ENCODE results near the gene YIF1A. TPM values are rescaled to one million over a fixed set of nuclear protein-coding genes. Genes with fewer than 3 reads are reported as not detected.

Gene YIF1A
- total RNA-seq, 4 donors from 2014 or later, result 39.4 to 79.3 (median 64.5) TPM

DNA sequence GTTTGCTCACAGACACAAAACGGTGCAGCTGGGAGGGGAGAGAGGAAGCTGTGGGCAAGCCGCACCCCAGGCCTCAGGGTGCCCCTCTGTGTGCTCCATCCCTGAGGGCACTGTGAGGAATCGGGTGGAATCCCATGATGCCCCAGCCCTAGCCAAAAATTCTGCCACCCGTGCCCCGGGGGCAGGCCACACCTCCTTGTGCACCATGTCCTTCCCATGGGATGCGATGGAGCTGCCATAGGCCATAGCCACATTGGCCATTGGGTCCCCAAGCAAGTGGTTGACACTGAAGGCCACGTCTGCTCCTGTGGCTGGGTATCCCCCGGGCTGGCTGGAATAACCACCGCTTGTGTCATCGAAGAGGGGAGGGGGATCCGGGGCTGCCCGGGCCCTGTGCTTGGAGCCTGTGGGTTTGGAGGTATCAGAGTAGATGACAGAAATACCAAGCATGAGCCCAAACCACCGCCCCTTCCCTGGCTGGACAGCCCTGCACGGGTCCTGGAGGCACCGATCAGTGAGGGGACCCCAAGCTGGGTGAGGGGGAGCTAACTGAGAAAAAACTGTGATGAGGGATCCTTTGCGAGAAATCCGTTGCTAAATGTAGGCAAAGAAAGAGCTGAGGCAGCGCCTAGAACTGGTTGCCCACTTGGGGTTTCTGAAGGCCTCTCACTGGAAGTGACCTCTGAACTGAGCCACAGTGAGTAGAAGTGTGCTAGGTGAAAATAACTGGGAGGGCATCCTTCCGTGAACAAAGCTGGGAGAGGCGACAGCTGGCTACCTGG, 863 bp downstream of the YIF1A start:
- H3K36me3 ChIP-seq, result peaks cover 0 to 32% of the 10 kb centered on the region in 2 donors
- WGBS, 2 donors (ENCODE audit: low coverage in 1 of 2), result 0% methylated on average over 3 to 5 of the region's 20 CpGs
- TF ChIP-seq POLR2AphosphoS5 (IDR thresholded peaks at IDR 0.05) (no peak), EP300 (IDR thresholded peaks at IDR 0.05) (no peak), CTCF (IDR thresholded peaks at IDR 0.05) (no peak)
- peak overlapping the region; percentile 90 to 98 (median 96) for H3K27ac ChIP-seq
- no peak for ATAC-seq
- peaks cover 0 to 67% (median 12%) of the 10 kb centered on the region in 3 donors for H3K4me1 ChIP-seq
- peaks cover 21% of the 10 kb centered on the region for H3K27me3 ChIP-seq
- H3K9me3 ChIP-seq, result no peaks in the 10 kb centered on the region
- H3K4me3 ChIP-seq, result peak overlapping the region; percentile 70 to 96

DNA sequence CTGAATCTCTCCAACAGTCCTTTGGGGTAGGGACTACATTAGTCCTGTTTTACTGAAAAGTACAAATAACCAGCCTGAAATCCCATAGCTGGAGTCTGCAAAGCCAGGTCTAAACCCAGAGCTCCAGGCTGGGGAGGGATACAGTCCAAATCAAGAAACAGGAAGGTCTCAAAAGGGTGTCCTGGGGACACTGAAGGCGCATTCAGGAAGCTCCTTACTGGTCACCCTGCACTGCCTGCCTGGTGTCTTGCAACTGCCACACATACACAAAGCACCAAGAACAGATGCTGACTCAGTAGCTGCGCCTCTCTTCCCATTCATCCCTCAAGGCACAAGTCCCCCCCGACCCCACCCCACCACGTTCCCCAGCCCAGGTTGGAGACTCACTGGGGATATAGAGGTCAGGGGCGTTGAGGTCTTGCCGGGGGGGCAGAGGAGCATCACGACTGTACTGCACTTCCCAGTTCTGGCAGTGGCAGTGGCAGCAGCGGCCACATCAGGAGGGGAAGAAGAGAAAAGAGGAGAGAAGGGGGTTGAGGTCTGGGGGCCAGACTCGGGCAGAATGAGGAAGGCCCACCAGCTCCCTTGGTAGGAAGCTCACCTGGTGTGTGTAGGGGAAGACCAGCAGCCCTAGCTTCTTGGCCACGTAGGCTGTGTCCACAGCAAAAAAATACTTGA, 1.6 kb downstream of the YIF1A start:
- Histone ChIP-seq H3K4me3 (no peak overlapping the region), H3K9me3 (no peaks in the 10 kb centered on the region), H3K27ac (peak overlapping the region in 1 of 4 donors; percentile 96), H3K27me3 (peaks cover 14% of the 10 kb centered on the region), H3K36me3 (peaks cover 0 to 32% of the 10 kb centered on the region in 2 donors), H3K4me1 (peaks cover 0 to 72% (median 16%) of the 10 kb centered on the region in 3 donors)
- 70 to 100% methylated on average over 2 of the region's 10 CpGs for WGBS, 2 donors (ENCODE audit: low coverage in 1 of 2)
- TF ChIP-seq CTCF (IDR thresholded peaks at IDR 0.05), result no peak
- no peak for TF ChIP-seq POLR2AphosphoS5 (IDR thresholded peaks at IDR 0.05)
- TF ChIP-seq EP300 (IDR thresholded peaks at IDR 0.05), result no peak
- no peak for TF ChIP-seq POLR2A (IDR thresholded peaks at IDR 0.05)
- no peak for ATAC-seq

DNA sequence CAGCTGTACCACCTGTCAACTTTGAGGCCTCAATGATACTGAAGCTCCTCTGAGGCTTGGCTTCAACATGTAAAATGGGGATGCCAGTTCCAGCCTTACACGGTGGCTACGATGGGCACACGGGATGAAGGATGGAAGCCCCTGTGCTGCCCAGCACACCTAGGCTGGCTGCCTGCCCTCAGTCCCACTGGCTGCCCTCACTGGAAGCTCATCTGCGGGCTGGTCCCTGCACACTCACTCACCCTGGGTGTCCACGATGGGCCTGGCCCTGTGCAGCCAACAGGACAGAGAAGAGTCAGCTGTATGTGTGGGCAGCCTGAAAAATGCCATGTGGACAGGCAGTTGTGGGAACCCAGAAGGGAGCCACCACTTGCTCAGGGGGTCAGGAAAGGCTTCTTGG, 2.2 kb downstream of the YIF1A start:
- Histone ChIP-seq H3K4me3 (no peak overlapping the region), H3K4me1 (peaks cover 0 to 72% (median 11%) of the 10 kb centered on the region in 3 donors), H3K27ac (no peak overlapping the region), H3K9me3 (no peaks in the 10 kb centered on the region), H3K27me3 (peaks cover 7% of the 10 kb centered on the region), H3K36me3 (peaks cover 0 to 32% of the 10 kb centered on the region in 2 donors)
- no peak for ATAC-seq
- WGBS, 2 donors (ENCODE audit: low coverage in 1 of 2), result 63% methylated on average over 4 of the region's 5 CpGs; no CpG with 5 or more reads in 1 of the 2 donors
- no peak for TF ChIP-seq EP300 (IDR thresholded peaks at IDR 0.05)
- no peak for TF ChIP-seq POLR2AphosphoS5 (IDR thresholded peaks at IDR 0.05)
- no peak for TF ChIP-seq CTCF (IDR thresholded peaks at IDR 0.05)
- no peak for TF ChIP-seq POLR2A (IDR thresholded peaks at IDR 0.05)

DNA sequence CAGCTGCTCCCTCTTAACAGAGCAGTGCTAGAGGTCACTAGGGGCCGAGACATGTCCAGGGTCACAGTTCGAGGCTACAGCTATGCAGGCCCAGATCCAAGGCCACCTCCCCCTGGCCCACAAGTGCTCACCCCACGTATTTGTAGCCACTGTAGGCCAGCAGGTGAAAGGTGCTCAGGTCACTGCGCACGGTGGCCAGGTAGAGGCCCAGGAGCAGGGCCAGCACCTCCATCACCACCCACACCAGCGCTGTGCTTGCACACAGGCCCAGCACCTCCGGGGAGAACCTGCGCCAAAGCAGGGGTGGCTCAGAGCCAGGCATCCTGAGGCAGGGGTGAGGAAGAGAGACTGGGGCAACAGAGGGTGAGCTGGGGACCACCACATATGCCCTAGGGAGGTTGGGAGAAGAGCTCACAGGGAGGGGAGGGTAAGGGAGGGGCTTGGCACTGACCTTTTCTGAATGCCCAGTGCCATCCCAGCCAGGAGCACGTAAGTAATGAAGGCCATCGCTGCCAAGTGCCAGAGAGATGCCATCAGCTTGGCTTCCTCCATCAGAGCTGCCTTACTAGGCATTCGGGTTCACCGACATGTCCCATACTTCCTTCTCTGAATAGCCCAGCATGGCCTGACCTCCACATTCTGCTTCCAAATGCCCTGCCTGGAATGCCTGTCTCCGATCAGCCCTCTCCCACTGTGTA, 3.5 kb downstream of the YIF1A start:
- Histone ChIP-seq H3K9me3 (no peaks in the 10 kb centered on the region), H3K4me1 (peaks cover 0 to 66% (median 11%) of the 10 kb centered on the region in 3 donors), H3K27ac (no peak overlapping the region), H3K36me3 (peaks cover 0 to 32% of the 10 kb centered on the region in 2 donors), H3K4me3 (no peak overlapping the region), H3K27me3 (no peaks in the 10 kb centered on the region)
- TF ChIP-seq POLR2A (IDR thresholded peaks at IDR 0.05), result no peak
- no peak for TF ChIP-seq CTCF (IDR thresholded peaks at IDR 0.05)
- TF ChIP-seq EP300 (IDR thresholded peaks at IDR 0.05), result no peak
- no peak for TF ChIP-seq POLR2AphosphoS5 (IDR thresholded peaks at IDR 0.05)
- 63 to 83% methylated on average over 3 of the region's 13 CpGs for WGBS, 2 donors (ENCODE audit: low coverage in 1 of 2)
- no peak for ATAC-seq
